NCI-H128 (cell line): ENCODE measurements around the gene SPRED3.
"Not testable (repeated sequence)": the region's sequence is repeated elsewhere in the genome, so short reads cannot be mapped to it uniquely, and the experiment has no call there.

Experiments used
- DNase-seq: peaks from one replicate; lab custom pipeline; 2025; ENCODE audit not compliant: unreplicated experiment; lab: John Stamatoyannopoulos, UW

SPRED3 gene, protein sequence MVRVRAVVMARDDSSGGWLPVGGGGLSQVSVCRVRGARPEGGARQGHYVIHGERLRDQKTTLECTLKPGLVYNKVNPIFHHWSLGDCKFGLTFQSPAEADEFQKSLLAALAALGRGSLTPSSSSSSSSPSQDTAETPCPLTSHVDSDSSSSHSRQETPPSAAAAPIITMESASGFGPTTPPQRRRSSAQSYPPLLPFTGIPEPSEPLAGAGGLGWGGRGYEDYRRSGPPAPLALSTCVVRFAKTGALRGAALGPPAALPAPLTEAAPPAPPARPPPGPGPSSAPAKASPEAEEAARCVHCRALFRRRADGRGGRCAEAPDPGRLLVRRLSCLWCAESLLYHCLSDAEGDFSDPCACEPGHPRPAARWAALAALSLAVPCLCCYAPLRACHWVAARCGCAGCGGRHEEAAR

DNA sequence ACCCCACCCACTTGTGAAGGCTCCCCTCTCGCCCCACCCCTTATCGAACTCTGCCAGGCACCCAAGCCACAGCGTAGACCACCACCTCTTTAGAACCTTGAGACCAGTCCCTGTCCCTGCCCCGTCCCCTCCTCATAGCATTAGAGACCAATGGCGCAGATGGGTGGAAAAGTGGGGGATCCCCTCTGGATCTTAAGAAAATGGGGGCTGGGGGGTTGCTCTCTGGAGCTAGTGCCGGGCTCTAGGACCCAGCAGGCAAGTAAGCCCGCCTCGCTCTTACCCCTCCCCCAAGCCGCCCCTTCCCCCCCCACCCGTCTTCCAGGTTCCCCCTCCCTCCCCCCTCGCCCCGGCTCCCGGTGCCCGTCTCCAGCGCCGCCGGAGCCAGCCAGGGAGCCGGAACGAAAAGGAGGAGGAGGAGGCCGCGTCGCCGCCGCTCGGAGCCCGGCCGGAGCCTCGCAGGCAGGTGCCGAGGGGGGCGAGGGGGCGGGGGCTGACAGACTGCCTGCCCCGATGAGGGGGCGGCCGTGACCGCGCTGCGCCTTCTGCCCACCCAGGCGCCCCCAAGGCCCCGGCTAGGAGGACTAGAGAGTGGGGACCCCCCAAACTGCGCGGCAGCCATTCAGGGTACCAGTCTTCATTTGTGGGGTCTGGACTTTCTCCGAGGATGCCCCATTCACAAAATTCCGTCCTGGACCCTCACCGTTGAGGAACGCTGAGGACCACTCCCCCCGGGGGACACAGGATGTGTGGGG is at the start of gene SPRED3:
Gene SPRED3 (plus strand): TSS at position 349 of the 752 bp plus-strand sequence. CDS start 1,606 bp downstream, outside the sequence.
- DNase-seq: no peak

DNA sequence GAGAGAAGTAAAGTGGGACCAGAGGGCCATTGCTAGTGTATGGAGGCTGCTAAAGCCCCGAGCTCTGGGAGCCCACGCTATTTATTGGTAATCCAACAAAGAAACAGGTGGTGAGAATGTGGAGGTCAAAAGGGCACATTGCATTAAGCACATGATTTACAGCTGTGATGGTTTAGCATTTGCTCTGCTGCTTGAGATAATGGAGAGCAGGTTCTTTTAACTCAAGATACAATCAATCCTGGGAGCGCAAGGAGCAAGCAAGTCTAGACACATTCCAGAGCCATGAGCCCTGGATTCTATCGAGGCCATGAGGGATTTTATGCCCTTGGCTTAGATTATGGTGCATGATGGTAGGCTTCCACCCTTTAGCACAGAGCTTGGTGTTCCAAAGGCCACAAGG is 49.5 kb upstream of the SPRED3 start:
- DNase-seq: not testable (repeated sequence)

DNA sequence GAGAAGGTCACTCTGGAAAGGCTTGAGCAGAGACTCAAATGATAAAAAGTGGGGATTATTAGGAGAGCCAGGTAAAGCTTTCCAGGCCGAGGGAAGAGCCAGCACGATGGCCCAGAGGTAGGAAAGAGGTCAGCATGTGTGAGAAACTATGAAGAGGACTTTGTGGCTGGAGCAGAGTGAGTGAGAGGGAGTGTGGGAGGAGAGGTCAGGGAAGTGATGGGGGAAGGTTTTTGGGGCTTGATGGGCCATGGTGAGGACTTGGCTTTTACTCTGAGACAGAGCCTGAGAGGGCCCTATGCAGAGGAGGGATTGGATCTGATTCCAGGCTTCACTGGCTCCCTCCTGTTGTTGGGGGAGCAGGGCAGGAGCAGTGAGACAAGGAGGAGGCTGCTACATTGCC is 47.6 kb upstream of the SPRED3 start:
- no peak for DNase-seq

DNA sequence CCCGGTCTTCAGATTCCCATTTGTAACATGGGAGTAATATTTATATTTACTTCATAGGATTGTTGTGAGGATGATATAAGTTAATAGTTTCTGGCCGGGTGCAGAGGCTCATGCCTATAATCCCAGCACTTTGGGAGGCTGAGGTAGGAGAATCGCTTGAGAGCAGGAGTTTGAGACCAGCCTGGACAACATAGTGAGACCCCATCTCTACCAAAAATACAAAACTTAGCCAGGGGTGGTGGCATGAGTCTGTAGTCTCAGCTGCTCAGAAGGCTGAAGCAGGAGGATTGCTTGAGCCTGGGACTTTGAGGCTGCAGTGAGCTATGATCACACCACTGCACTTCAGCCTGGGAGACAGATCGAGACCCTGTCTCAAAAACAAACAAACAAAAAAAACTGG is 41.7 kb upstream of the SPRED3 start:
- DNase-seq: no peak

DNA sequence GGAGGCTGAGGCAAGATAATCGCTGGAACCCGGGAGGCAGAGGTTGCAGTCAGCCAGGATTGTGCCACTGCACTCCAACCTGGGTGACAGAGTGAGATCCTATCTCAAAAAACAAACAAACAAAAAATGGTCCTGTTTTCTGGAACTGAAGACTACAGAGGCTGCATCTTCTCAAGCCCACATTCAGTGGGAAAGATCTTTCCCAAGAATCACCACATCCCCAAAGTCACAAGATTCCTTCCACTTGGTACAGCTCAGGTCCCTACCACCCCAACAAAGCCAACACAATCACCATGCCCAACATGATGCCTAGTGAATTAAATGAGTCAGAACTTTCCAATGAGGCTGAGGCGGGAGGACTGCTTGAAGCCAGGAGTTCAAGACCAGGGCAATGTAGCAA is 37.6 kb upstream of the SPRED3 start:
- DNase-seq: no peak

DNA sequence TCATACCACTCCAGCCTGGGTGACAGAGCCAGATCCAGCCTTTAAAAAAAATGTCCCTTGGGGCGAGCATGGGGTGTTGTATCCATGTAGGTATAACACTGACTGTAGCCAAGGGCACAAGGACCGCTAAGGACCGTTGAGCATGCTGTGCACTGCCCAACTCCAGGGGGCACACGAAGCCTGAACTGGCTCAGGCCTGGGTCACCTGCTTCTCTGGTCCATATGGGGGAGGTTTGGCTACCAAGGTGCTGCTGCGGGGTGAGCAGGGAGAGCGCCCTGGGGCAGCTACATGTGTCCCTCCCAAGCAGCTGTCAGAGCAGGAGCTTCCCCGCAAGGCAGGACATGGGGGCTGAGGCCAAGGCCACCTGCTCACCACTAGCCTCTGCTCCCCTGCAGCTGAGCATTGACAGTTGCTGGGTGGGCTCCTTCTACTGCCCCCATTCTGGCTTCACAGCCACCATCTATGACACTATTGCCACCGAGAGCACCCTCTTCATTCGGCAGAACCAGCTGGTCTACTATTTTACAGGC is 36.6 kb upstream of the SPRED3 start:
- DNase-seq: no peak

DNA sequence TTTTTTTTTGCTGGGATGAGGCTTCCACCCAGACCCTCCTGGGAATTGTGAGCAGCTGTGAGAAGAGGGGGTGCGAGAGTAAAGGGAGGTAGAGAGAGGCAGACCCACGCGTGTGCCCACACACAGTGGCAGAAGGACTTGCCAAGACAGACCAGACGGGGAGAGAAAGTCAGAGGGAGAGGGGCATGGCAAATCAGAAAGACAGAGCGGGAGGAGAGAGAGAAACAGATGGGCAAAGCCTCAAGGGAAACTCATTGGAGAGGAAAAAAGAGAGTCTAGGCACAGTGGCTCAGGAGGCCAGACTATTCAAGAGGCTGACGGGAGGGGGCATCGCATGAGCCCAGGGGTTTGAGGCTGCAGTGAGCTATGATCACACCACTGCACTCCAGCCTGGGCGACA is 35.9 kb upstream of the SPRED3 start:
- no peak for DNase-seq

DNA sequence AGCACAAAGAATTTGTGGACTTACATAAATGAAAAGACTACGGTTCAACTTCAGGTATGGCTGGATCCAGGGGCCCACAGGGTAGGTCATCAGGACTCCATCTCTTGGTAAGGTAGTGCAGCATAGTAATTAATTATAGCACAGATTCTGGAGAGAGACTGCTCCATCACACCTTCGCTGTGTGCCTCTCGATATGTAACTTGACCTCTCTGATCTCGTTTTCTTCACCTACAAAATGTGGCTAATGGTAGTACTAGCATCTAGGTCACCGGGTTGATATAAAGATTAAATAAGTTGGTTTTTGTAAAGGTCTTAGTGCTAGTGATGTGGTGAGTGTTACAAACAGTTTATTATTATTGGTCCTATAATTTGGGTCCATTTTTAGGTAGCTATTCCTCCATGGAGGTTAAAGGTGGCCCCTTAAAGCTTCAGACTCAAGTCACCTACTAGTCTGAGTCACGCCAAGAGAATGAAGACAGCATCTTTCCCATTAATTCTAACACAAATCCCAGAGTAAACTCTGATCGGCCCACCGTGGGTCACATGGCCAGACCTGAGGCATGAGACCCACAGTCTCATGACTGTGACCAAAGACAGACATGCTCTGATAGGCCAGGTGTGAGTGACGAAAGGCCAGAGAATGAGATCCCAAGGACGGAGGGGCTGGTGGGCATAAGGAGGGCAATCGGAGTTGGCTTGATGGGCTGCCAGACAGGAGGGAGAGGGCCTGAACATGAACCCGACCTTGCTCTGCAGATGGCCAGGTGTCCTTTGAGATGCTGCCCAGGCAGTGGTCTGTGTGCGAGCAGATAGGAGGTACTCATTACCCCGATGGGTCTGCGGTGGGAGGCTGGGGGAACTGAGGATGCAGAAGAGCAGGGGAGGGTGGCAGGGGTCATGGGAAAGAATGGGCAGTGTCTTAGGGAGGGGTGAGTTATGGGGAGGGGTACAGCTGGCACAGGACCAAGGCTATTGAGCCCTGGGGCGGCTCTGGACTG is 32.5 kb upstream of the SPRED3 start:
- no peak for DNase-seq

DNA sequence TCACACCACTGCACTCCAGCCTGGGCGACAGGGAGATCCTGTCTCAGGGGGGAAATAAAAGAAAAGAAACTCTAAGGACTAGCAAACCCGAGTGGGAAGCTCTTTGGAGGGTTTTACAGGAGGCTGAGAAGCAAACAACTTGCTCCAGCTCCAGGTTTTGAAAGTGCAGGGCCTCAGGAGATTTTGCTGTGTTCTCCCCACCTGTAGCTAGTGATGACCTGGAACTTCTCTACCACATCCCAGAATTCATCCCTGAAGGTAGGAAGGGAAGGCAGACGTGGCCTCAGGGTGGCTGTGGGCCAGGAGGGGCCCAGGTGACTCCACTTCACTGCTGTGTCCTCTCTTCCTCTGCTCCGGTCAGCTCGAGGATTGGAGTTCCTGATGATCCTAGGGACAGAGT is 30.4 kb upstream of the SPRED3 start:
- no peak for DNase-seq

DNA sequence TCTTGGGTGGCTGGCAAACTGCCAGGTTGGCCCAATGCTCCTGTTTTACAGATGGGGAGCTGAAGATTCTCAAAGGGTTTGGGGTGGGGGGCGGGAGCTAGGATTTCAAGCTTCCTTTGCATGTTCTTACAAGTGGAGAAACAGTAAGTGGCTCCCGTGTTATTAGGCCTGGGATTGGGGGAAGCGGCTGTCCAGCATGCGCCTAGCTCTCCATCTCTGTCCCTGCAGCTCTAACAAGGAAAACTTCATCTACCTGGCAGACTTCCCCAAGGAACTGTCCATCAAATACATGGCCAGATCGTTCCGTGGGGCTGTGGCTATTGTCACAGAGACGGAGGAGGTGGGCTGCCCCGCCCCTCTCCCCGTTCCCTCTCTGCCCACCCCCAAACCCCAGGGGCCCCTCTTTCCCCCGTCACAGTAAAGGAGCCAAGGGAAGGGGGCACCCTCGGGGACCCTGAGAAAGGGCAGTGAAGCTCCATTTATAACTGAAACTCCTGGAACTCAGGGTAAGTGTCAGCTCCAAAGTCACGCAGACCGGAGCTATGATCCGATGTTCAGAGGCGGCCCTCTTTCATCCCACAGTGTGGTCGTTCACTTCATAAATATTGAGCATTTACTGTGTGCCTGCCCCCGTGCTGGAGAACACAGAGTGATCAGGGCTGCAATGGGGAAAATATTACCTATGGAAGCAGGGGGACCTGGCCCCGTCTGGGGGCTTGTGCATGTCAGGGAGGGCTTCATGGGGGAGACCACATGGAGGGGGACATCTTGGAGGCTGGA is 29.1 kb upstream of the SPRED3 start:
- DNase-seq: no peak

DNA sequence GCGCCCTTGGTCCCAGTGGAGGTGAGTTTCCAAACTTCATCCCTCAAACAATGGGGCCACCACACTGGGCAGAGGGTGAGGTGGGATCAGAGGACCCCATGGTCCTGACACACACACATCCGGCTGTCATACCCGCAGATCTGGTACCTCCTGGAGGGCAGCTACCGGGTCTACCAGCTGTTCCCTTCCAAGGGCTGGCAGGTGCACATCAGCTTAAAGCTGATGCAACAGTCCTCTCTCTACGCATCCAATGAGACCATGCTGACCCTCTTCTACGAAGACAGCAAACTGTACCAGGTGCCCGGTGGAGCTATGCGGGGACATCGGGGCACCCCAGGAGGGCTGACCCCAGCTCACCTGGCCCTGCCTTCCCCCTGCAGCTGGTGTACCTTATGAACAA is 28.1 kb upstream of the SPRED3 start:
- no peak for DNase-seq

DNA sequence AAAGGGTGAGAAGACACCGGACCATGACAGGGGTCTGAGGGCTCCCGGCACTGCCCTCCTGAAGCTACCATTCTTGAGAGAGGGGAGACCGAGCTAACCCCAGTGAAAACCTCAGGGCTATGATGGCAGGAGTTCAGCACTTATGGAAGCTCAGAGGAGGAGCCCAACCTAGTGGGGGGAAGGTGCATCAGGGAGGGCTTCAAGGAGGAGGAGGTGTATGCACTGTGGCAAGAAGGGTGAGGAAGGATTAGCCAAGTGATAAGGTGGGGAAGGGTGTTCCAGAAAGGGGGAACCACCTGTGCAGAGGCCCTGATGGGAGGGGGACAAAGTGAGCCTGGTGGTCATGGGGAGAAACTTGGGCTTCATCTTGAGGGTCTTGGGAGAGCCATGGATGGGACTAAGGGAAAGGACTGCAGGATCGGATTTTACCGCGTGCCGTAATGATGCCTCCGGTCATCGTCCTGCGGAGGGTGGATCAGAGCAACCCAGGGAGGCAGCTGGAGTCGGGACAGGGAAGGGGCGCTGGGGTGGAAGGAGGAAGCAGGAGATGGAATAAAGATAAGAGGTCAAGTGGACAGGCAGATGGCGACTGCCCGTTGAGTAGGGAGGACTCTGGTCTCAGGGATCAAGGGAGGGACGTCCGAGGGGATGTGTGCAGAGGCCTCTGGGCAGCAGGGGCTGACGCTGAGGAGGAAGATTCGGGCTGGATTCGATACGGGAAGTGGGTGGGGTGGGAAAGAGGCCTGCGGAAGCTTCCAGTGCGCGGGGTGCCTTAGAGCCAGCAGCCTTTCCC is 27.5 kb upstream of the SPRED3 start:
- no peak for DNase-seq

DNA sequence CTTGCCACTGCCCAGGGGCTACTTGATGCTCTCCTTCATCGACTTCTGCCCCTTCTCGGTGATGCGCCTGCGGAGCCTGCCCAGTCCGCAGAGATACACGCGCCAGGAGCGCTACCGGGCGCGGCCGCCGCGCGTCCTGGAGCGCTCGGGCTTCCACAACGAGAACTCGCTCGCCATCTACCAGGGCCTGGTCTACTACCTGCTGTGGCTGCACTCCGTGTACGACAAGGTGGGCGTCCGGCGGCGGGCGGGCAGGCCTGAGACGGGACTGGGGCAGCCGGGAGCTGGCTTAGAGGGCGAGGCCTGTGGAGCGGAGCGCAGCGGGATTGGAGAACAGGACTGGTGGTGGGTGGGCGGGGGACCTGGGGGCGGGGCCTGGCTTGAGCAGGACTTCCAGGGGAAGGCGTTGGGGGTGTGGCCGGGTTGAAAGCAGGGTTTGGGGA is 26.8 kb upstream of the SPRED3 start:
- peak; percentile 66 for DNase-seq

DNA sequence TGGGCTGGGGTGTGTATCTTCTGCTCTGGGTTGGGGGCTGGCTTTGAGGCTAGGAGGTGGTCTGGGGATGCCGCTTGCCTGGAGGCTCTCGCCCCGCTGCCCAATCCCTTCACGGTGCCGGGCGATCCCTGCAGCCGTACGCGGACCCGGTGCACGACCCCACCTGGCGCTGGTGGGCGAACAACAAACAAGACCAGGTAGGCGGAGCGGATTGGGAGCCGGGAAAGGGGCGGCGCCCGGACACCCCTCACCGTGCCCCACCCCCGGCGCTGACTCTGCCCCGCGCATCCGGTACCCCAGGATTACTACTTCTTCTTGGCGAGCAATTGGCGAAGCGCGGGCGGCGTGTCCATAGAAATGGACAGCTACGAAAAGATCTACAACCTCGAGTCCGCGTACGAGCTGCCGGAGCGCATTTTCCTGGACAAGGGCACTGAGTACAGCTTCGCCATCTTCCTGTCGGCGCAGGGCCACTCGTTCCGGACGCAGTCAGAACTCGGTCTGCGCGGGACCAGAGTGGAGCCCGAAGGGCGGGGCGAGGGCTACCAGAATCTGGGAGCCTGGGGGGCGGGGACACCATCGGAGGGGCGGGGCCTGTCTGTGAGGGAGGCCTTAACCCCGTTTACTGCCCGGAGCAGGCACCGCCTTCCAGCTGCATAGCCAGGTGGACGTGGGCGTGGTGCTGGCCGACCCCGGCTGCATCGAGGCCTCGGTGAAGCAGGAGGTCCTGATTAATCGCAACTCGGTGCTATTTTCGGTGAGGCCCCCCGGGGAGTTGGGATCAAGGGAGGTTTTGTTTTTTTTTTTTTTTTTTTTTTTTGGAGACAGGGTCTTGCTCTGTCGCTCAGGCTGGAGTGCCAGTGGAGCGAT is 26.2 kb upstream of the SPRED3 start:
- DNase-seq: peak; percentile 64

DNA sequence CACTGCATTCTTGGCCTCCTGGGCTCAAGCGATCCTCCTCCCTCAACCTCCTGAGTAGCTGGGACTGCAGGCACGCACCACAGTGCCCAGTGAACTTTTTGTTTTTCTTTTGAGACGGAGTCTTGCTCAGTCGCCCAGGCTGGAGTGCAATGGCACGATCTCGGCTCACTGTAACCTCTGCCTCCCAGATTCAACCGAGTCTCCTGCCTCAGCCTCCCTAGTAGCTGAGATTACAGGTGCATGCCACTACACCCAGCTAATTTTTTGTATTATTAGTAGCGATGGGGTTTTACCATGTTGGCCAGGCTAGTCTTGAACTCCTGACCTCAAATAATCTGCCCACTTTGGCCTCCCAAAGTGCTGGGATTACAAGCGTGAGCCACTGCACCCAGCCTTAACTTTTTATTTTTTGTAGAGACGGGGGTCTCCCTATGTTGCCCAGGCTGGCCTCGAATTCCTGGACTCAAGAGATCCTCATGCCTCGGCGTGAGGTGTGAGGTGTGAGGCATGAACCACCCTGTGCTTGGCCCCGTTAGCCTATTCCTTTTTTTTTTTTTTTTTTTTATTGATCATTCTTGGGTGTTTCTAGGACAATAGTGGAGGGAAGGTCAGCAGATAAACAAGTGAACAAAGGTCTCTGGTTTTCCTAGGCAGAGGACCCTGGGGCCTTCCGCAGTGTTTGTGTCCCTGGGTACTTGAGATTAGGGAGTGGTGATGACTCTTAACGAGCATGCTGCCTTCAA is 25.4 kb upstream of the SPRED3 start:
- DNase-seq: not testable (repeated sequence)

DNA sequence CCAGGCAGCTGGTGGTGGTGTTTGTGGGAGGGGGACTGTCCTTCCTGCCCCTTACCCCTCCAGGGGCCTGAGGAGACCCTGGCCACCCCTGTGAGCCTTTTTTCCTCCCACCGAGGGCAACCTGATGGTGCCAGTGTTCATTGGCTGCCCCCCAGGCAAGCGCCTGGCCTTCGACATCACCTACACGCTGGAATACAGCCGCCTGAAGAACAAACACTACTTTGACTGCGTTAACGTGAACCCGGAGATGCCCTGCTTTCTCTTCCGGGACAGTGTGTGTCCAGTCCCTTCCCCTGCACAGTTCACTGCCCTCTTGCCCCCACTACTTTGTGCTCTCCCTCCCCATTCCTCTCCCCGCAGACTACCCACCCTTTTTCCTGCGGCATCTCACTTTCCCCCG is 21.5 kb upstream of the SPRED3 start:
- DNase-seq: no peak

DNA sequence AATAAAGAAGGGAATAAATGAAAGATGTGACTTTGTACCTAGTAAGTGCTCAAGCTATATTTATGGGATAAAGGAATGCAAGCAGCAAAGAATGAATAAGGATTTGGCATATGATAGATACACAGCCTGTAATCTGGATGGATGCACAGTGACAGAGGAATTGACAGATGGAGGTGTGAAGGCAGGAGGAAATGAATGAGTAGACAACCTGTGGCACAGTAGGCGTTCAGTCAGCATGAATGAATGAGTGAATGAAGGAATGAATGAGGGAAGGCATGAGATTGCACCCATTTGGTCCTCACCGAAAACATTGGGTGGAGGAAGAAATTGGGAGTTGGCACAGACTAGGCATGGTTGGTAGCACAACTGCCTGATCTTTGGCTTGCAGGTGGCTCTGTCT is 18.9 kb upstream of the SPRED3 start:
- no peak for DNase-seq

DNA sequence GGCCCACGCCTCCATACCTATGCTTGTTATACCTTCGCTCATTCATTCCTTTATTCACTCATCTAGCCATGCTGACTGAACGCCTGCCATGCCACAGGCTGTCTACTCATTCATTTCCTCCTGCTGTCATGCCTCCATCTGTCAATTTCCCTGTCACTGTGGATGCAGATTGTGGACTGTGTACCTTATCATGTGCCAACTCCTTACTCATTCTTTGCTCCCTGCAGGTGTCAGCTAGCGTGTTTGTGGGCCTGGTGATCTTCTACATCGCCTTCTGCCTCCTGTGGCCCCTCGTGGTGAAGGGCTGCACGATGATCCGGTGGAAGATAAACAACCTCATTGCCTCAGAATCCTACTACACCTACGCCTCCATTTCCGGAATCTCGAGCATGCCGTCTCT is 18.2 kb upstream of the SPRED3 start:
- no peak for DNase-seq
